Measurements from ENCODE around the gene NRARP. TPM values are rescaled to one million over a fixed set of nuclear protein-coding genes. Genes with fewer than 3 reads are reported as not detected.

The NRARP gene
- polyA plus RNA-seq, 3 donors: 15.4 TPM; not detected in 2

GRCh38 chr9:137339045-137339907 is 37.2 kb upstream of the NRARP start:
- H3K9me3 ChIP-seq (replicated peaks in 1 of 2; ENCODE audit: control insufficient read depth in 1 of 2, insufficient read depth in 1 of 2, low read length in 2 of 2): peaks cover 4 to 19% of the 10 kb centered on the region in 2 donors
- Mint-ChIP-seq H3K27ac (no peak overlapping the region), H3K36me3 (no peaks in the 10 kb centered on the region), H3K4me1 (no peaks in the 10 kb centered on the region), H3K9me3 (peaks cover 4 to 29% (median 23%) of the 10 kb centered on the region in 7 donors), H3K27me3 (ENCODE audit: low read depth in 3 of 3) (peaks cover 0 to 6% (median 3%) of the 10 kb centered on the region in 3 donors), H3K4me3 (no peak overlapping the region)
- no peaks in the 10 kb centered on the region for H3K79me2 ChIP-seq (ENCODE audit: insufficient read depth, low read length)
- H3K4me3 ChIP-seq (replicated peaks in 1 of 3; ENCODE audit: low read depth in 2 of 3, low read length in 3 of 3): no peak overlapping the region
- no peaks in the 10 kb centered on the region for H3K27me3 ChIP-seq (ENCODE audit: control insufficient read depth in 2 of 2, insufficient read depth in 2 of 2, low read length in 2 of 2)
- no peak for TF ChIP-seq CTCF (IDR thresholded peaks at IDR 0.05)
- H3K4me2 ChIP-seq (replicated peaks; ENCODE audit: extremely low read depth, low read length, poor library complexity, severe bottlenecking): no peak overlapping the region
- H3K27ac ChIP-seq (ENCODE audit: low read depth in 1 of 2, low read length in 2 of 2): no peak overlapping the region
- intact Hi-C loops (cut with micrococcal nuclease): no loop called here
- no peaks in the 10 kb centered on the region for H3K4me1 ChIP-seq (ENCODE audit: control insufficient read depth in 1 of 2, insufficient read depth in 2 of 2, low read length in 2 of 2)
- no peak for DNase-seq
- no peak overlapping the region for H3K9ac ChIP-seq (ENCODE audit: insufficient read depth, low read length, poor library complexity, severe bottlenecking)
- 100% methylated on average over 1 of the region's 7 CpGs for WGBS (ENCODE audit: insufficient coverage)
- no peaks in the 10 kb centered on the region for H3K36me3 ChIP-seq (replicated peaks in 1 of 2; ENCODE audit: control insufficient read depth in 1 of 2, insufficient read depth in 2 of 2, low read length in 2 of 2)
- no peak overlapping the region for H2AFZ ChIP-seq (ENCODE audit: insufficient read depth, low read depth, low read length, poor library complexity, severe bottlenecking)
- H4K20me1 ChIP-seq (ENCODE audit: insufficient read depth, low read length): no peaks in the 10 kb centered on the region

GRCh38 chr9:137336735-137337134 is 34.7 kb upstream of the NRARP start:
- Mint-ChIP-seq H3K4me1 (no peaks in the 10 kb centered on the region), H3K27ac (no peak overlapping the region), H3K9me3 (peaks cover 4 to 24% (median 15%) of the 10 kb centered on the region in 7 donors), H3K4me3 (no peak overlapping the region), H3K36me3 (no peaks in the 10 kb centered on the region), H3K27me3 (ENCODE audit: low read depth in 3 of 3) (peaks cover 0 to 6% (median 3%) of the 10 kb centered on the region in 3 donors)
- Histone ChIP-seq H4K20me1 (ENCODE audit: insufficient read depth, low read length) (no peaks in the 10 kb centered on the region), H3K27ac (ENCODE audit: low read depth in 1 of 2, low read length in 2 of 2) (no peak overlapping the region), H3K4me3 (replicated peaks in 1 of 3; ENCODE audit: low read depth in 2 of 3, low read length in 3 of 3) (no peak overlapping the region), H3K4me2 (replicated peaks; ENCODE audit: extremely low read depth, low read length, poor library complexity, severe bottlenecking) (no peak overlapping the region), H3K4me1 (ENCODE audit: control insufficient read depth in 1 of 2, insufficient read depth in 2 of 2, low read length in 2 of 2) (no peaks in the 10 kb centered on the region), H3K9ac (ENCODE audit: insufficient read depth, low read length, poor library complexity, severe bottlenecking) (no peak overlapping the region), H3K79me2 (ENCODE audit: insufficient read depth, low read length) (no peaks in the 10 kb centered on the region), H3K9me3 (replicated peaks in 1 of 2; ENCODE audit: control insufficient read depth in 1 of 2, insufficient read depth in 1 of 2, low read length in 2 of 2) (peaks cover 4 to 10% of the 10 kb centered on the region in 2 donors), H3K27me3 (ENCODE audit: control insufficient read depth in 2 of 2, insufficient read depth in 2 of 2, low read length in 2 of 2) (no peaks in the 10 kb centered on the region), H3K36me3 (replicated peaks in 1 of 2; ENCODE audit: control insufficient read depth in 1 of 2, insufficient read depth in 2 of 2, low read length in 2 of 2) (no peaks in the 10 kb centered on the region), H2AFZ (ENCODE audit: insufficient read depth, low read depth, low read length, poor library complexity, severe bottlenecking) (no peak overlapping the region)
- WGBS (ENCODE audit: insufficient coverage): no CpG with 5 or more reads among the region's 2 CpGs
- no peak for DNase-seq
- intact Hi-C loops (cut with micrococcal nuclease): no loop called here
- TF ChIP-seq CTCF (IDR thresholded peaks at IDR 0.05): no peak
